Cardiac fibroblast (primary cell): ENCODE measurements around the gene MTHFD2L.

ENCODE experiments used
- DNase-seq, 2 donors: peaks; one replicate each; pipeline versions ENCODE4 v3.0.0 to v3.0.0-alpha.2; 2010; ENCODE audit warnings: low read depth in 2 of 2
- H3K4me3 ChIP-seq, 2 donors: replicated peaks in 1 of 2; 1 replicate in 1 of 2; 2 replicates in 1 of 2; pipeline ENCODE4 v1.5.1; 2011; ENCODE audit warnings: low read depth in 2 of 2, low read length in 2 of 2, mild to moderate bottlenecking in 2 of 2, moderate library complexity in 1 of 2
- TF ChIP-seq, protein P1 (sequence below): IDR thresholded peaks from one replicate; pipeline ENCODE4 v1.5.1; 2011; ENCODE audit warnings: low read depth, mild to moderate bottlenecking, low read length, inconsistent platforms

MTHFD2L gene

DNA sequence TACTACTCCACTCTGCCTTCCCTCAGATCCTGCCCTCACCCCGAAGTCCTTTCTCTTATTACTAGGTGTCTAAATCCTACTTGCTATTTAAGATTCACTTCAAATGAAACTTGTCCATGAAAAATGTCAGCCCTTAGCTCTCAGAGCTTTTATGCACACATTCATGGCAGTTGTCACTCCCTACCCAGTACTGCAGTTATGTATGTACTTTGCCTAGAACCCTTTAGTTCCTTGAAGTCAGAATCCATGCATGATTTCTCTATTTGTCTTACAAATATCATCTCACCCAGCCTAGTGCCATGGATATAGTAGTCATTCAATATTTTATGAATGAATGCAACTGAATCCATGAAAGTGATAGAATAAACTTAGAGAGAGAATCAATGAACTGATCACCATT, 147.1 kb downstream of the MTHFD2L start:
- H3K4me3 ChIP-seq = no peak overlapping the region
- TF ChIP-seq, protein P1, sequence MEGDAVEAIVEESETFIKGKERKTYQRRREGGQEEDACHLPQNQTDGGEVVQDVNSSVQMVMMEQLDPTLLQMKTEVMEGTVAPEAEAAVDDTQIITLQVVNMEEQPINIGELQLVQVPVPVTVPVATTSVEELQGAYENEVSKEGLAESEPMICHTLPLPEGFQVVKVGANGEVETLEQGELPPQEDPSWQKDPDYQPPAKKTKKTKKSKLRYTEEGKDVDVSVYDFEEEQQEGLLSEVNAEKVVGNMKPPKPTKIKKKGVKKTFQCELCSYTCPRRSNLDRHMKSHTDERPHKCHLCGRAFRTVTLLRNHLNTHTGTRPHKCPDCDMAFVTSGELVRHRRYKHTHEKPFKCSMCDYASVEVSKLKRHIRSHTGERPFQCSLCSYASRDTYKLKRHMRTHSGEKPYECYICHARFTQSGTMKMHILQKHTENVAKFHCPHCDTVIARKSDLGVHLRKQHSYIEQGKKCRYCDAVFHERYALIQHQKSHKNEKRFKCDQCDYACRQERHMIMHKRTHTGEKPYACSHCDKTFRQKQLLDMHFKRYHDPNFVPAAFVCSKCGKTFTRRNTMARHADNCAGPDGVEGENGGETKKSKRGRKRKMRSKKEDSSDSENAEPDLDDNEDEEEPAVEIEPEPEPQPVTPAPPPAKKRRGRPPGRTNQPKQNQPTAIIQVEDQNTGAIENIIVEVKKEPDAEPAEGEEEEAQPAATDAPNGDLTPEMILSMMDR = no peak
- no peak for DNase-seq

DNA sequence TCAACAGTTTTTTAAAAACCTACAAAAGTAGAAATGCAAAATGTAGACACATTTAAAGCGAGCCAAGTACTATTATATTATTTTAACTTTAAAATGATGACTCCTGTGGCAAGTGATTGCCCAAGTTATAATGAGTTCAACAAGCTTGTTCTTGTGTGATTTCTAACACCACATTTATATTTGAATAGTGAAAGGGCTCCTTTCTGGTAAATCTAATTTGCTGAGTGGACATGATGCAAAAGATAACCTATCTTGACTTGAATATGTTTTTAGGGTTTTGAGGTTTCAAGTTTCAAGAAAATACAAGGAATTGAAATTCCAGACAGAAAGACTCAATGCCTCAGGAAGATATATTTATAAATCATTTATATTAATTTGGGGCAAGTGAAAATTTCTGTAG, 149.3 kb downstream of the MTHFD2L start:
- TF ChIP-seq, protein P1 = no peak
- no peak for DNase-seq
- H3K4me3 ChIP-seq = no peak overlapping the region

DNA sequence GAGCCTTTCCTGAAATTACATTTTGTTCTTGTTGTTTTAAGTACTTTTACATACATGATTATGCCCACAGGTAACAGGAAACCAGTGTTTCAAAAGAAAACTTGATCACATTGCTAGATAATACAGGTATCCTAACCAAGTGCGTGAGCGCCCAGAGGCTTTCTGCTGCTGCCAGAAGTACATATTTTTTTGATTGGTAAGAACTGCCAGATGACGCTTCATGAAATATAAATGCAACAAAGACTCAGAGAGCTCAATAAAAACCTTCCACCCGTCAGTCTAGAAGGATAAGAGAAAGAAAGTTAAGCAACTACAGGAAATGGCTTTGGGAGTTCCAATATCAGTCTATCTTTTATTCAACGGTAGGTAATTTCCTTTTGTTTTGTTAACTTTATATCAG, 150.3 kb downstream of the MTHFD2L start, which contains the start of gene EPGN:
Gene EPGN, plus strand, starts transcription at position 256 of the 400 bp plus-strand sequence. Its CDS starts 64 bp downstream, at position 320.
- DNase-seq = peak; percentile 34 to 38
- TF ChIP-seq, protein P1 = no peak
- H3K4me3 ChIP-seq = peak within 1 kb of the TSS in 1 of 2 donors; percentile 3

DNA sequence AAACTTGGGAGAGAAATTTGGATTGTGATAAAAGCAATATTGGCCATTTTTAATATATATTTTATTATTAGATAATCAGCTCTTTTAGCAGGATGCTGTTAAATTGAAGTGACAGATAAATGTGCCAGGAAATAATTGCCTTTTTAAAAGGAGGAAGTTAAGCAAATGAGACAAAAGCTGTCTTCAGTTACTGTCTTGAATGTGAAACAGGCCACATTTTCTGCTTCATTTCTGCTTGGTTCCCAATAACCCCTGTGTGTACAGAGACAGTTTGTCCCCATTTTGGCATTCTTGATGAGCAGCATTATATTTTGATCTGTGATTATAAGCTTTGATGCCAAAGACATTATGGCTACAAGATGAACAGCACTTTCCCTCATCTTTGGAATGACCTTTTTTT, 151.3 kb downstream of the MTHFD2L start:
- TF ChIP-seq, protein P1 = no peak
- no peak for DNase-seq
- no peak overlapping the region for H3K4me3 ChIP-seq

DNA sequence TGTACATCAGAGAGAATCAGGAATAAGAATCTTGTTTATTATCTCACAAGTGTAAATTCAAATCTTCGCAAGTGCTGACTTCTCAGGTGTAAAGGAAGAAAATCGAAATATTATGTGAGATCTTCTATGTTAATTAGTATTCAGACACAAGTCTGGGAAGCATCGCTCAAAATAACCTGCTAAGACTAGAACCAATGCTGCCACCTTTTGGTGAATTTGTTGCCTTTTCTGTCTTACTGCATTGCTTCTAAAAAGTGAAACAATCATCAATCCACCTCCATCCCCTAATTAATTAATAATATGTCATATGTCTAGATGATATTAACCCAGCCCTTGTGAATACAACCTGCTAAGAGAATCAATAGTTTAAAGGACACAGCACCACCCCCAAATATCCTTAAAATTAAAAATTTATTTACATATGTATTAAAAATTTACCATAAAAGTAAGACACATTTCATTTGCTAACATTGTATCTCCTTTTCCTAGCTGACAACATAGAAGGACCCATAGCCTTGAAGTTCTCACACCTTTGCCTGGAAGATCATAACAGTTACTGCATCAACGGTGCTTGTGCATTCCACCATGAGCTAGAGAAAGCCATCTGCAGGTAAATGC, 153.9 kb downstream of the MTHFD2L start:
- TF ChIP-seq, protein P1 = peak; percentile 65
- no peak overlapping the region for H3K4me3 ChIP-seq
- peak; percentile 83 to 84 for DNase-seq

DNA sequence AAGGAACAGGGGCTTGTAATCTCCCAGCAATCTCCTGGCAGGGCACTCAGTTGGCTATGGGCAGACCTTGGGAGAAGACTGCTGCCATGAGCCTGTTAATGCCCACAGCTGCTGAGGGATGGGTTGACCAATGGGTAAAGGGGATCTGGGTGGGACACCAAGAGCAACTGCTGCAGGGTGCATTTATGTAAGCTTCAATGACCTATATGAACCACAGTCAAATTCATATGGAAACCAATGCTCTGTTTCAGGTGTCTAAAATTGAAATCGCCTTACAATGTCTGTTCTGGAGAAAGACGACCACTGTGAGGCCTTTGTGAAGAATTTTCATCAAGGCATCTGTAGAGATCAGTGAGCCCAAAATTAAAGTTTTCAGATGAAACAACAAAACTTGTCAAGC, 156.4 kb downstream of the MTHFD2L start:
- no peak for DNase-seq
- no peak overlapping the region for H3K4me3 ChIP-seq
- TF ChIP-seq, protein P1 = no peak

DNA sequence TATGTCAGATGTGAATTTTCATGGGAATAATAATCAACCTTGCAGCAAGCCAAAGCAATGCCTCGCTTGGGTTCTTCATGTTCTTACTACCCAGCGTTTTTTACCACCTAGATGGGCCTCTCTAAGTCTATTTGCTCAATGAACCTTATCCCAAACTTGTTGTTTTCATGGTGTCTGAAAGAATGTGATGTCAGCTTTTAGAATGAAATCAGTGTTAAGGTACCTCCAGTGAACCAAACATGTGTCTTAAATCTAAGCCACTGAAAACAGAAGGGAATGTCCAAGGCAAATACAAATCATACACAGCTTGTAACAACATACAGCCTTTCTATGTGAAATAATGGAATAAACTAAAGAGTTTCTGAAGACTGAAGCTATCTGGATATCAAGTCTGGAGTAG, 157.0 kb downstream of the MTHFD2L start:
- H3K4me3 ChIP-seq = no peak overlapping the region
- TF ChIP-seq, protein P1 = no peak
- DNase-seq = no peak
